Measurements from ENCODE around the gene SCAF8.

The SCAF8 gene

DNA sequence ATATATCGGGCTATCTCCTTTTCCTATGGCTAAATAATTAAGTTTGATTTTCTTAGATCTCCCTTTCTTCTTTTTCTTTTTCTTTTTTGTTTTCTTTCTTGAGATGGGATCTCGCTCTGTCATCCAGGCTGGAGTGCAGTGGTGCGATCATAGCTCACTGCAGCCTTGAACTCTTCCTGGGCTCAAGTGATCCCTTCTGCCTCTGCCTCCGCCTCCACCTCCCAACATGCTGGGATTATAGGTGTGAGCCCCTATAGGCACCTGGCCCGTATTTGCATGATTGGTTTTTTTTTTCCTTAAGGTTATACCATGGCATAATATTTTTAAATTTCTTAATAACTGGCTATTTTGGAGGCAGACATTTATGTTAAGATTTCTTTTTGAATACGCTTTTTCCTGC, 106.3 kb downstream of the SCAF8 start:
- no peak for DNase-seq (ENCODE audit: low spot score)

DNA sequence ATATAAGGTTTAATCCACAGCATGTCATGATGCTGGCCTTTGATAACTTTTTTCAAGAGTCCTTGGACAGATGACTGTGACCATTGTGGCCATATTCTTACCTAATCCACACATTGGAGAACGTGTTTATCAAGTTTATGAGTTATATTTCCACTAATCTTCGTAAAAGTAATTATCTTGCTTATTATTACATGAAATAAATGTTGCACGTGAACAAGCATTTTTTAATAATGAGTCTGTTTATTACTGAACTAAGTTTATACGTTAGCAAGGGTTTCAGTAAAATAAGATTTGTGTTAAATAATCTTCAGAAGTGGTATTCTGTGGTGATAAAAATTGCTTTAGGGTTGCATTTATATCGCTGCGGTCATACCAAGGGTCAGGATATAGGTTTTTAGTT, 107.1 kb downstream of the SCAF8 start:
- DNase-seq (ENCODE audit: low spot score): no peak

DNA sequence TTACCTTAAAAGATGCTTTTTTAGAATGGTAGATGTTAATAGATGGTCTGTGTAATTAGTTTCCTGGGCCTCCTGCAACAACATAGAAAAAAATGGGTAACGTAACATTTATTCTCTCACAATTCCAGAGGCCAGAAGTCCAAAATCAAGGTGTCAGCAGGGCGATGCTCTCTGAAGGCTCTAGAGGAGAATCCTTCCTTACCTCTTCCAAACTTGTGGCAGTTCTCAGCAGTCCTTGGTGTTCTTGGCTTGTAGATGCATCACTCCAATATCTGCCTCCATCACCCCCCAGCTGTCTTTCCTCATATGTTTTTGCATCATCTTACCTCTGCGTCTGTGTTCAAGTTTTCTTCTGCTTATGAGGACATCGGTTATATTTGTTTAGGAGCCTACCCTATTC, 107.9 kb downstream of the SCAF8 start:
- no peak for DNase-seq (ENCODE audit: low spot score)

DNA sequence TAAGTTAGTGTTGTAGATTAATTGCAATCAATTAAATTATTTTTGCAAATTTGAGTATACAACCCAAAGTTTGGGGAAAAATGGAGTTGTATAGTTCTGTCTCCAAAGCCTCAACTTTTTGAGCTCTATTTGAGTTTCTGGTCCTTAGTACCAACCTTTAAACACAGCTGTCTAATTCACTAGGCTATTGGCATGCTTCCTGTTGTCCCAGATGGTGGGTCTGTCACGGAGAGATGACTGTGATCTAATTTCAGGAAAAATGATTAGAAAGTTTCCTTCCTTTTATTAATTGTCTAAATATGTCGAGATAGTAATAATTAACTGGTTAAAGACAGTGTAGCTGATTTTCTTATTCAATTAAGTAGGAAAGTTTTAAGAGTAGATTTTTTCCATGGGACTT, 109.6 kb downstream of the SCAF8 start:
- DNase-seq (ENCODE audit: low spot score): no peak

DNA sequence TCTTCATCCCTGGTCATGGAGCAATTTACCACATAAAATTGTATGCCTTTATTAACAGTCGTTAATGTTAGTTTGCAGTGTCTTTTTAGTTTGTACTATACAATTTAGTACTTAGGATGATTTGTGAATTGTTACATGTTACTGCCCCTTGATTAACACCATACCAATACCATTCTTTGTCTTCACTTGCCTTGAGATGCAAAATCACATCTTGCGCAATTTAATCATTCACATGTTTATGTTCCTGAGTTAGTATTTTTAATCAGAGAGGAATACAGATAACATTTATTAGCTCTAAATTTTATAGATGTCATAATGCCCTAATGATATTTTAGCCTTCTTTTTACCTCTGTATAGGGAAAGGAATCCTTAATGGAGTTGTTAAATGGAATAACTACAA, 114.1 kb downstream of the SCAF8 start:
- DNase-seq (ENCODE audit: low spot score): no peak

DNA sequence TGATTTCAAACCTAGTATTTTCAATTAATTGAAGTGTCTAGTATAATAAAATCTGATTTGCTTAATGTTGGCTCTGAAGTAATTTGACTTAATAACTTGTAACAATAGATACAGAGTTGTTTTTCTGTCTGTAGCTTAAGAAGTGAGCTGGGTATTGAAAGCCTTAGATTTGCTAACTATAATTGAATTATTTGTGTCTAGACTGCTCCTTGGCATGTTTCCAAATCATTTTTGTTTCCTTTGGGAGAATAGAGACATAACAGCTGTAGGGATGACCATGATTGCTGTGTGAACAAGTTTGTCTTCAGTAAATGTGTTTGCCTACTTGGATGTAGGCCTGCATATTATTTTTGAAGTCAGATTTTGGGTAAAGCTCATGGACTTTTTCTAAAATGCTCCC, 115.4 kb downstream of the SCAF8 start:
- DNase-seq (ENCODE audit: low spot score): no peak

DNA sequence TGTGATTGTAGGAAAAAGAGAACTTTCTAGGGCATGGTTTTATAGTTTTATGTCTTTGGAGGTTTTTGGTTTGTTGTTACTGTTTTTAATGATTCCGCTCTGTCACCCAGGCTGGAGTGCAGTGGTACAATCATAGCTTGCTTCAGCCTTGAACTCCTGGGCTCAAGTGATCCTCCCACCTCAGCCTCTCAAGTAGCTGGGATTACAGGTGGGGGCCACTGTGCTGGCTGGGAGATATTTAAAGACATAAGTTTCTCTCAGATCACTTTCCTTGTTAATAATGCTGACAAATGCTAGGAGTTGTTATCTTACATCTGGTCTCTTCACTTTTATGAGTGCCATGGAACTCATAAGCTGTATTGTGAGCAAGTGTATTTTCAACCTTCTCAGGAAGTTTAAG, 116.3 kb downstream of the SCAF8 start:
- no peak for DNase-seq (ENCODE audit: low spot score)

DNA sequence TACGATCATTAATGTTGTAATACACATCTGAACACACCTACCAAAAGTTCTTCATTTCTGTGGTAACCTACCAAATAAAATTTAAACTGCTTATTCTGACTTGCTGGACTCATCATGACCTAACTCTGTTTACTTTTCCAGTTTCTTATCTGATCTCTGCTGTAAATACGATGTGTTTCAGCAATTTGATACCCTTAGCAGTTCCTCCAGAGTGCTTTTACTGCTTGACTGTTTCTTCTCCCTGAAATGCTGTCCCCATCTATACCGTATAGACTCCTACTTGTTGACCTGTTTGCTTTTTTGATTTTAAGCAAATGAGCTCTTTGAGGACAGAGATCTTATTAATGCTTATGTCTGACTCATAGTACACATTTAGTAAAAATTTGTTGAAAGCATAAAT, 119.5 kb downstream of the SCAF8 start:
- no peak for DNase-seq (ENCODE audit: low spot score)

DNA sequence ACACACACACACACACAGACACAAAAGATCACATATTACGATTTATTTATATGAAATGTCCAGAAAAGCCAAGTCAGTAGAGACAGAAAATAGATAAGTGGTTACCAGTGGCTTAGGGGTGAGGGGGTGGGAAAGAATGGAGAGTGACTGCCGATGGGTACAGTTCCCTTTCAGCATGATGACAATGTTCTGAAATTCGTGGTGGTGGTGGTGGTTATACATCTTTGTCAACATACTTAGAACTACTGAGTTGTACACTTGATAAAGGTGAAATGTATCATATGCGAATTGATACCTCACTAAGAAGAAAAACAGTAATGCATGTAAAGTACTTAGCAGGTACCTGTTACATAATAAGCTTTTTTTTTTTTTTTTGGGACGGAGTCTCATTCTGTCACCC, 124.3 kb downstream of the SCAF8 start:
- no peak for DNase-seq (ENCODE audit: low spot score)

DNA sequence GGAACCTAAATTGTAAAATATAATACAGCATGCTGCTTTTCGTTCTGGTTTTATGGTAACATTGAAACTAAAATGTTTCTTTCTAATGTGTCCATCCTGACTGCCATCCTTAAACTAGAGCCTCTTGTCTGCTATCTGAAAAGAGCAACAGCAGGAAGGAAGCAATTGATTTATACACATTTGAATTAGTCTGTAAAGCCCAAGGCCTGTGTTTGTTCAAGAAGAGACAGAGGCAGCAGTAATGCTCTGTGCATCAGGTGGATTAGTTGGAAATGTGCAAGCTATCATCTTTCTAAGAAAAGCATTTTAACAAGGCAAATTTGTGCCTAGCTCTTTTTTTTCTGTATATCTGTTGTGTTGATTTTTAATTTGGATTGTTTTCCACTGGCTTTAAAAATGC, 128.6 kb downstream of the SCAF8 start:
- no peak for DNase-seq (ENCODE audit: low spot score)

DNA sequence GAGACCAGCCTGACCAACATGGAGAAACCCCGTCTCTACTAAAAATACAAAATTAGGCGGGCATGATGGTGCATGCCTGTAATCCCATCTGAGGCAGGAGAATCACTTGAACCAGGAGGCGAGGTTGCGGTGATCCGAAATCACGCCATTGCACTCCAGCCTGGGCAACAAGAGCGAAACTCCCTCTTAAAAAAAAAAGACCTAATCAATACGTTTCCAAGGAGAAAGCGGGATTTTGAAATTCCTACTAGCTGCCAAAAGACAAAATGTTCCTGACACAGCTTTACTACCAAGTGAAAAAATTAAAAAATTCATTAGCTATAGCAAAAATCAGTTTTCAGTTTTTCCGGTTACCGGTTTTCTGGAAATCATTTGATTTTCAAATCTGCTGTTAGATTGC, 129.3 kb downstream of the SCAF8 start:
- DNase-seq (ENCODE audit: low spot score): no peak

DNA sequence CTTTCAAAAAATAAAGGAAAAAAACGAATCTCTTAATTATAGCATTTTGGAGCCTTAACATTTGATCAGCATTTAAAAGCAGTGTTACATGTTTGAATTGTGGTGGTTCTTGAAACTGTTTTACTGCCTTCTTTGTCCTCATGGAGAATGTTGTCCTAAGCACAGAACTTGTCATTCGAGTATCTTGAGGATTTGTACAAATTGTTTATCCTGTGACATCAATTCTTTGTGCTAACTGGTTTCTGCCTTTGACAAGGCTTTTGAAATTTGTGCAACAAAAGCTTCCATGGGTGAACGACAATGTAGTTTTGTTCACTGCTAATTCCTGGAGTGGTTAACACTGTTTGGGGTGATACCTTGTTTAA, 130.8 kb downstream of the SCAF8 start:
- no peak for DNase-seq (ENCODE audit: low spot score)

DNA sequence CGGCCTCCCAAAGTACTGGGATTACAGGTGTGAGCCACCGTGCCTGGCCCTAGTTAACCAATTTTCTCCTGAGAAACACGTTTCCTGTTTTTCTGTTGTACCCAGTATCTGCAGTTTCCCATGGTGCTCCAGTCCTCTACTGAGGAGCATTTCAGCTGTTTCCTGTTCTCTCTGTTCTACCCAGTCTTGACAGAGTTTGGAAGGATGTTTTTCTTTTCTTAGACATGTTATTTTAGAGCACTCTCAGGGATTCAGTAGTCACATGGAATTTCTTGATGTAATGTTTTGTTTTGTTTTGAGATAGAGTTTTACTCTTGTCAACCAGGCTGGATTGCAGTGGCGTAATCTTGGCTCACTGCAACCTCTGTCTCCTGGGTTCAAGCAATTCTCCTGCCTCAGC, 132.1 kb downstream of the SCAF8 start:
- DNase-seq (ENCODE audit: low spot score): no peak

DNA sequence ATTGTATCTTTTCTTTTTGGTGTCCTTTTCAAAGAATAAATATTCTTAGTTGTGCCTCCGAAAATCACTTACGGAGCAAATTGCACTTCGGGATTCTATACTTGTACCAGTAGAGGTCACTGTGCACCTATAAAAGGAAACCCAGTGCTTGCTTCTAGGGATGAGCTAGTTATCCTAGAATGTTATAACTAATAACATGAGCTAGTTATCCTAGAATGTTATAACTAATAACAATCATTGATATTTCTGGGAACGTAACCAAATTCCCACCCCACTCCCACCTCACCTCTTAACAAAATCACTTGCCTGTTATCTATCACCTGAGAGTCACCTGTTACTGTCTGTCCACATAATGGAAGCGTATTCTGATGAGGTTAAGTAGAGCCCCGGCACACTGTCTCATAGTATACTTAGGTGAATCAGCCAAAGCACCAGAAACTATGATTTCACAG, 135.0 kb downstream of the SCAF8 start:
- peak; percentile 43 for DNase-seq (ENCODE audit: low spot score)

DNA sequence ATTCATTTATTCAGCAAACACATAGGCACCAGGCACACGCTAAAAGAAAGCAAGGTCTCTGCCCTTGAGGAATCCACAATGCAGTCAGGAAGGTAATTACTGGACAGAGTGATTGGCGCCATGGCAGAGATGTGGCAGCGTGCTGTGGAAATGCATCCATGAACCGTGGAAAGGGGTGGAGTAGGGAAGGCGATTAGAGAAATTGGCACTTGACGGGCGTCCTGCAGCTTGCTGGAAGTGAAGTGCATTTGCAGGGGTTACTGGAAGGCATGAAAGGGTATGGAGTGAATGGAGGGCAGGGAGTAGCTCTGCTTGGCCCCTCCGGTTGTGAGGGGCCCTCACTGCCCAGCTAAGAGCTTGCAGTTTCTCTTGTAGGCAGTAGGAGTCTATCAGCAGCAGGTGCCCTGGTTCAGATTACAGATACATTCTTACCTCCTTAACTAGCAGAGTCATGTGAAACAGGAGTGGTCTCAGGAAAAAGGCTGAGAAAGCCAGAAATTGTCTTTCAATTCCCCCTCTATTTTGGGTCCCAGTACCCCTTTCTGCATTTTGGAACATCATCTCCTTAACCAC, 139.4 kb downstream of the SCAF8 start:
- DNase-seq (ENCODE audit: low spot score): no peak

DNA sequence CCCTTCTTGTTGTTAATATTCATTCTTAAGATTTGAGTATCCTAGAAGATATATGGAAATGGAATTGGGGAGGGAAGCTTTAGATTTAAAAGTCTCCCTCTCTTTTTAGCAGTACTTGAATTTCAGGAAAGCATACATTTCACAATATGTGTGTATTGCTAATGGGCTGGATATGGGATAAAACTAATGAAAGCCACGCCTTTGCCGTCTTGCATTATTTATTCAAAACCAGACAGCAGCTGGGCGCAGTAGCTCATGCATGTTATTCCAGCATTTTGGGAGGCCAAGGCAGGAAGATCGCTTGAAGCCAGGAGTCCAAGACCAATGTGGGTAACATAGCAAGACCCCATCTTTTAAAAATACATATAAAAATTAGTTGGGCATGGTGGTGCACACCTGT, 140.3 kb downstream of the SCAF8 start:
- DNase-seq (ENCODE audit: low spot score): no peak

DNA sequence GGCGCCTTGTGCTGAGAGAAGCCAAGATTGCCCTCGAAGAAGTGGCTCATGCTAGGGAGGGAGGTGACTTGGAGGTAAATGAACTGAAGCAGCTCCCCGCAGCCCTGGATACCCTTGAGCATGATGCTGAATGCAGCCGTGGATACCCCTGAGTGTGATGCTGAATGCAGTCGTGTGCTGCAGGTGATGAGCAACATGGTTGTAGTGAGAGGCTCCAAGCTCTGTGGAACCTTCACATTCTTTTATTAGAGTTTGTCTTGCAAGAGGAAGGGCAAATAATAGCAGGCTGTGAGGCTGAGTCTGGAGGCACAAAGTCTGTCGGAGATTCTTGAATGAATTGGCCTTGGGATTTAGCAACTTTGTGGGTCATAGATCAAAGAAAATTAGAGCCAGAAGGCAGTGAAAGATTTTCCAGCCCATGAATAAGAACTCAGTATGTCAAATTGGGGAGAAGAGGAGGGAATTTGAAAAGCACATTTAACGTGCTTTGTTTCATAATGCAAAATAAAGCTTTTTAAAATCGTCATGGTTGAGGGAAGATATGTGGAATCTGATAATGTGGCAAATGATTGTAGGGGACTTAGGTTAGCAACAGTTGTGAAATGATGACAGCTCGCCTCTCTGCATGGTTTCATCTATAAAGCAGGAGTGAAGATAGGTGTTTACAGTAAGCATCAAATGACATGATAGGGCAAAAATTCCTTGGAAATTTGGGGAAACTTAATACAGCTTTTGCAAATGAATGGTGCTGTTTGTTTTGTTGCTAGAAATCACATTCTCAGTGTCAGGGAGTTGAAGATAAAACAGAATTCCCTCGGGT, 141.8 kb downstream of the SCAF8 start:
- DNase-seq (ENCODE audit: low spot score): no peak

DNA sequence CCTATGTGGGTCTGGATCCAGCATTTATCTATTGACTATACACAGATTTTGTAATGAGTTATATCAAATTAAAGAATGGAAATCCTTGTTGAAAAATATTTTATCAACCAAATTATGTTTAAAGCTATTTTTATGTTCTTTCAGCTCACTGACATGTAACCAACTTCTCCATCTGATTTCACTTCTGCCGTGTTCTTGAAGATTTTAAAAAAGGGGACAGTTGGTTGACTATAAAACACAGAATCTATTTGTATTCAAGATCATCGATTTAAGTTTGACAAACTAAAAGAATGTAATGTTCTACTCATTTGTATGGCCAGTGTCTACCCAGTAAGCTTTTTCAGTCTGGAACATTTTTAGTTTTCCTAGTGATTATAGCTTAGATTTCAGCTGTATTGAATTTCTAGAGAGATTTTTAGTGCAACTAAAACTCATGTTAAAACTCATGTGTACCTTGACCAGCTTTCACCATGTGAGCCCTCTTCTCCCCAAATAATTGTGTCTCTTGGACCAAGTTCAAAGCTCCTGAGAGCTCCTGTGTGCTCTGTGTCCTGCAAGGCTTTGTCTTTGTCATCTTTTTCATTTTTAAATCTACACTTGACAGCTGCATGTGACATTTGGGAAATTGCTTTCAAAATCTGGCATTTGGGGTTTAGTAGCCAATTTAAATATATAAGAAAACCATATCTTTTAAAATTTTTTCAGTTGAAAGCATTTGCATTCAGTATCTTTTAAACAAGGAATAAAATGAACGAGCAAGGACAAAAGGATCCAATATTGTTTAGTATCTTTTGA, 143.5 kb downstream of the SCAF8 start:
- DNase-seq (ENCODE audit: low spot score): no peak

DNA sequence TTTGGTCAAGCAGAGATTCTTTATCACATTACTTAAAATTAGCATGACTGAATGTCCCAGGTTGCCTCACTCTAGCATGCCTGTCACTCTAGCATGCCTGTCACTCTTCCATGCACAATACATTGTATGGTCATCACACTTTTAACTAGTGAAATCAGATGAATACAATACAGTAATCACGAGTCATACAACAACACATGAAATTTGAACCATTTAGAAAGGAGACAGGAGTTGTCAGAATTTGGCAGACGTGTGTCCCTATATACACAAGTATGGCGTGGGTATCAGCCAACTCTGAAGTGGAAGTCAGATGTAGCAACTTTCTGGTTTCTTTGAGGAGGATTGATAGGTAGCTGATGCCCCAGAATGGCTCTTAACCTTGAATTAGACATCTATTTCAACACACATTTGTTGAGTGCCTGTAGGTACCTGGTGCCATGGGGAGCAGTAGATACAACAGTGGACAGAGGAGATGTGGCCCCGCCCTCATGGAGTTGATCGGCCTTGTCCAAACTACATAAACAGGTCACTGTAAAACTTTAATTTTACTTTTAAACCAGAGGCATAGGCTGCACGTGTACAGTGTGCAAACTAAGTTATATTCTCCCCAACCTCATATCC, 145.8 kb downstream of the SCAF8 start:
- no peak for DNase-seq (ENCODE audit: low spot score)

DNA sequence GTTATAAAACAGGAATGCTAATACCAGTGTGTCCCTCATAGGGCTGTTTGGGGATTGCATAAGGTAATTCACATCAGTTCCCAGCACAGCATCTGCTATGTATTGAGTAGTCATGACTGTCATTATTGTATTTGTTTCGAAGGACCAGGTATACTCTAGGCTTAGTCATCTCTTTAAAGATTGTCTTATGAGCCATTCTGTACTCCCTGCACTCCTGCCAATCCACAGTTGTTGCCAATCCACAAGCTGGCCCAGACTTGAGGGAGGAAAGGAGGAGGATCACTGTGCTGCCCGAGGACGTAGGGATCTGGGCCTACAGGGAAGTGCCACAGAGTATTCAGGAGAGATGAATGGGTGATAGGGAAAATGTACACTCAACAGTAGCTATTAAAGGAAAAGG, 148.9 kb downstream of the SCAF8 start:
- no peak for DNase-seq (ENCODE audit: low spot score)
